ENCODE results near the gene DEPDC5. TPM values are rescaled to one million over a fixed set of nuclear protein-coding genes. Genes with fewer than 3 reads are reported as not detected.

The DEPDC5 gene
- total and polyA plus RNA-seq, 9 of the 15 experiments (the other 6 are each of a cell fraction or from before 2014, with no cell fraction given), result 2.3 to 12.3 (median 10.7) TPM

- TF ChIP-seq ZBTB40 (IDR thresholded peaks at IDR 0.05) (no peak), ZBTB40 (CRISPR knock-in tag; IDR thresholded peaks at IDR 0.05) (no peak), IFI16 (CRISPR knock-in tag; IDR thresholded peaks at IDR 0.05) (no peak), XRCC3 (IDR thresholded peaks at IDR 0.05) (no peak), SMARCA4 (IDR thresholded peaks at IDR 0.05) (no peak), ZNF695 (CRISPR knock-in tag; IDR thresholded peaks at IDR 0.05) (no peak), E2F4 (CRISPR knock-in tag; IDR thresholded peaks at IDR 0.05; ENCODE audit: low read depth) (no peak), ZC3H4 (CRISPR knock-in tag; IDR thresholded peaks at IDR 0.05; ENCODE audit: borderline replicate concordance) (no peak), HDAC6 (IDR thresholded peaks at IDR 0.05; ENCODE audit: low read depth, low read length) (no peak), BRF2 (IDR thresholded peaks at IDR 0.05; ENCODE audit: borderline replicate concordance, insufficient read depth, insufficient read length) (no peak), TFAM (CRISPR knock-in tag; conservative IDR thresholded peaks at IDR 0.05) (no peak), ESRRB (CRISPR knock-in tag; IDR thresholded peaks at IDR 0.05; ENCODE audit: borderline replicate concordance) (no peak), YY1 (IDR thresholded peaks at IDR 0.05; ENCODE audit: borderline replicate concordance in 1 of 3, control insufficient read depth in 1 of 3, extremely low read depth in 1 of 3, insufficient read depth in 3 of 3, insufficient read length in 1 of 3, insufficient replicate concordance in 2 of 3, low read depth in 1 of 3, low read length in 2 of 3) (peak in 1 of 3 experiments; percentile 27)
Observed at GRCh38 chr22:31846161-31847115, 92.6 kb downstream of the DEPDC5 start (continued).

All from K562 (cell line).